BE2C (cell line): ENCODE data around the gene BTRC.

Experiments used
- DNase-seq: peaks from one replicate; pipeline ENCODE4 v3.0.0-alpha.2; 2020
- H3K27me3 ChIP-seq: fragments of 250-450 bp; sonication (Bioruptor Pico); 2 replicates; pipeline ENCODE4 v1.5.1; 2020; ENCODE audit warnings: mild to moderate bottlenecking
- H3K36me3 ChIP-seq: fragments of 250-450 bp; sonication (Bioruptor Pico); 2 replicates; pipeline ENCODE4 v1.5.1; 2020; ENCODE audit warnings: mild to moderate bottlenecking
- H3K4me1 ChIP-seq: fragments of 250-450 bp; sonication (Bioruptor Pico); 2 replicates; pipeline ENCODE4 v1.5.1; 2020
- H3K4me3 ChIP-seq: 2 replicates; pipeline ENCODE4 v1.5.1; 2011; ENCODE audit warnings: low read depth, low read length
- H3K9me3 ChIP-seq: fragments of 250-450 bp; sonication (Bioruptor Pico); 2 replicates; pipeline ENCODE4 v1.5.1; 2020
- CTCF ChIP-seq: IDR thresholded peaks from 2 replicates; pipeline ENCODE4 v1.5.1; 2012; ENCODE audit warnings: mild to moderate bottlenecking, low read depth, low read length

BTRC gene

GRCh38 chr10:101487399-101487798 lies 133.4 kb downstream of the BTRC start:
- Histone ChIP-seq H3K27me3 (no peaks in the 10 kb centered on the region), H3K36me3 (no peaks in the 10 kb centered on the region), H3K4me1 (peaks cover 3% of the 10 kb centered on the region), H3K4me3 (no peak overlapping the region), H3K9me3 (no peaks in the 10 kb centered on the region)
- TF ChIP-seq CTCF, result no peak
- DNase-seq, result no peak

GRCh38 chr10:101489355-101489754 lies 135.4 kb downstream of the BTRC start:
- no peaks in the 10 kb centered on the region for H3K36me3 ChIP-seq
- no peak for TF ChIP-seq CTCF
- H3K4me1 ChIP-seq, result peaks cover 3% of the 10 kb centered on the region
- no peak overlapping the region for H3K4me3 ChIP-seq
- H3K27me3 ChIP-seq, result no peaks in the 10 kb centered on the region
- no peaks in the 10 kb centered on the region for H3K9me3 ChIP-seq
- no peak for DNase-seq

- no peak for TF ChIP-seq CTCF
- Histone ChIP-seq H3K27me3 (no peaks in the 10 kb centered on the region), H3K9me3 (no peaks in the 10 kb centered on the region), H3K4me1 (peaks cover 3% of the 10 kb centered on the region), H3K4me3 (no peak overlapping the region), H3K36me3 (no peaks in the 10 kb centered on the region)
- no peak for DNase-seq
Observed at GRCh38 chr10:101490026-101490425, 136.1 kb downstream of the BTRC start.

- H3K9me3 ChIP-seq, result no peaks in the 10 kb centered on the region
- H3K4me3 ChIP-seq, result no peak overlapping the region
- no peaks in the 10 kb centered on the region for H3K4me1 ChIP-seq
- DNase-seq, result no peak
- no peaks in the 10 kb centered on the region for H3K36me3 ChIP-seq
- no peak for TF ChIP-seq CTCF
- no peaks in the 10 kb centered on the region for H3K27me3 ChIP-seq
Observed at GRCh38 chr10:101492205-101492604, 138.2 kb downstream of the BTRC start.

GRCh38 chr10:101492814-101493213 lies 138.8 kb downstream of the BTRC start:
- Histone ChIP-seq H3K27me3 (no peaks in the 10 kb centered on the region), H3K9me3 (no peaks in the 10 kb centered on the region), H3K4me1 (no peaks in the 10 kb centered on the region), H3K4me3 (no peak overlapping the region), H3K36me3 (no peaks in the 10 kb centered on the region)
- TF ChIP-seq CTCF, result no peak
- no peak for DNase-seq

- no peaks in the 10 kb centered on the region for H3K27me3 ChIP-seq
- DNase-seq, result no peak
- no peaks in the 10 kb centered on the region for H3K9me3 ChIP-seq
- TF ChIP-seq CTCF, result no peak
- H3K36me3 ChIP-seq, result no peaks in the 10 kb centered on the region
- H3K4me3 ChIP-seq, result no peak overlapping the region
- no peaks in the 10 kb centered on the region for H3K4me1 ChIP-seq
Observed at GRCh38 chr10:101493249-101493648, 139.3 kb downstream of the BTRC start.
